ENCODE results near the gene A1BG. TPM values are rescaled to one million over a fixed set of nuclear protein-coding genes. Genes with fewer than 3 reads are reported as not detected.

Gene A1BG, protein sequence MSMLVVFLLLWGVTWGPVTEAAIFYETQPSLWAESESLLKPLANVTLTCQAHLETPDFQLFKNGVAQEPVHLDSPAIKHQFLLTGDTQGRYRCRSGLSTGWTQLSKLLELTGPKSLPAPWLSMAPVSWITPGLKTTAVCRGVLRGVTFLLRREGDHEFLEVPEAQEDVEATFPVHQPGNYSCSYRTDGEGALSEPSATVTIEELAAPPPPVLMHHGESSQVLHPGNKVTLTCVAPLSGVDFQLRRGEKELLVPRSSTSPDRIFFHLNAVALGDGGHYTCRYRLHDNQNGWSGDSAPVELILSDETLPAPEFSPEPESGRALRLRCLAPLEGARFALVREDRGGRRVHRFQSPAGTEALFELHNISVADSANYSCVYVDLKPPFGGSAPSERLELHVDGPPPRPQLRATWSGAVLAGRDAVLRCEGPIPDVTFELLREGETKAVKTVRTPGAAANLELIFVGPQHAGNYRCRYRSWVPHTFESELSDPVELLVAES
- total RNA-seq: 49.7 to 53.8 TPM (median 50.2 TPM) in 3 replicates
- long read RNA-seq, transcript A1BG-203 (2 exons, 2,134 nt): major isoform, 54 of 54 reads
- long read RNA-seq, partial matches to known transcripts: 0 of 54 reads
- long read RNA-seq, other reads (novel, unspliced or antisense): 0 of 54 reads

DNA sequence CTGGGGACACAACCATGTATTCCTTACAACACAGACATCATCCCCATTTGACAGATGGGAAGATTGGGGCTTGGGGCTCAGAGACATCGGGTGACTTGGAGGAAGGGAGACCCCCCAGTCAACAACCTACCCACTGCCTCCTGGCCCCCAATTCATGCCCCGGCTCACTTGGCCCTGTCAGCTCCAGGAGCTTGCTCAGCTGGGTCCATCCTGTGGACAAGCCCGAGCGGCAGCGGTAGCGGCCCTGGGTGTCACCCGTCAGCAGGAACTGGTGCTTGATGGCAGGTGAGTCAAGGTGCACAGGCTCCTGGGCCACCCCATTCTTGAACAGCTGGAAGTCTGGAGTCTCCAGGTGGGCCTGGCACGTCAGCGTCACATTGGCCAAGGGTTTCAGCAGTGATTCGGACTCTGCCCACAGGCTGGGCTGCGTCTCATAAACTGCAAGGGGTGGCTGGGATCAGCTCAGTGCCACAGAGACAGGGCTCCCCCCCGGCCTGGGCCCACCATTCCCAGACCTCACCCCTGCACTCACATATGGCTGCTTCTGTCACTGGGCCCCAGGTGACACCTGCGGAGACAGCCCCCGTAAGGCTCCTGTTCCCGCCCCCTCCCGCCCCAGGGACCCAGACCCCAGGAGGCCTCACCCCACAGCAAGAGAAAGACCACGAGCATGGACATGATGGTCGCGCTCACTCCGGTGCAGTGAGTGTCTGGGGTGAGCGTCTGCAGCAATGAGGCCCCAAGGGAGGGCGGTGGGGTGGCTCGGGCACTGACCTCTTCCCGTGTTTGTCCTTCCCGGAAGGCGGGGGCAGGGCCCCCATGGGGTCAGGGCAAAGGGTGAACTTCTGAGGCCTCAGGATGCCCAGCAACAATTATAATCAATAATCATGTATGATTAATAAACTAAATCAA, at the start of gene A1BG:
A1BG (minus strand) TSS at position 733 of the 912 bp plus-strand sequence; CDS start at position 678, 55 bp downstream.
- peak; percentile 89 for DNase-seq (ENCODE audit: low spot score)
- H3K4me3 Mint-ChIP-seq (ENCODE audit: unreplicated experiment): no peak within 1 kb of the TSS
- H3K36me3 Mint-ChIP-seq (ENCODE audit: low read depth): peaks cover 8% of the 10 kb centered on the region
- H3K27ac Mint-ChIP-seq (ENCODE audit: unreplicated experiment): no peak within 1 kb of the TSS
- H3K4me1 Mint-ChIP-seq (ENCODE audit: low read depth): peaks cover 18% of the 10 kb centered on the region
- TF ChIP-seq, protein P1, sequence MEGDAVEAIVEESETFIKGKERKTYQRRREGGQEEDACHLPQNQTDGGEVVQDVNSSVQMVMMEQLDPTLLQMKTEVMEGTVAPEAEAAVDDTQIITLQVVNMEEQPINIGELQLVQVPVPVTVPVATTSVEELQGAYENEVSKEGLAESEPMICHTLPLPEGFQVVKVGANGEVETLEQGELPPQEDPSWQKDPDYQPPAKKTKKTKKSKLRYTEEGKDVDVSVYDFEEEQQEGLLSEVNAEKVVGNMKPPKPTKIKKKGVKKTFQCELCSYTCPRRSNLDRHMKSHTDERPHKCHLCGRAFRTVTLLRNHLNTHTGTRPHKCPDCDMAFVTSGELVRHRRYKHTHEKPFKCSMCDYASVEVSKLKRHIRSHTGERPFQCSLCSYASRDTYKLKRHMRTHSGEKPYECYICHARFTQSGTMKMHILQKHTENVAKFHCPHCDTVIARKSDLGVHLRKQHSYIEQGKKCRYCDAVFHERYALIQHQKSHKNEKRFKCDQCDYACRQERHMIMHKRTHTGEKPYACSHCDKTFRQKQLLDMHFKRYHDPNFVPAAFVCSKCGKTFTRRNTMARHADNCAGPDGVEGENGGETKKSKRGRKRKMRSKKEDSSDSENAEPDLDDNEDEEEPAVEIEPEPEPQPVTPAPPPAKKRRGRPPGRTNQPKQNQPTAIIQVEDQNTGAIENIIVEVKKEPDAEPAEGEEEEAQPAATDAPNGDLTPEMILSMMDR (IDR thresholded peaks at IDR 0.05): no peak
- H3K9me3 Mint-ChIP-seq (ENCODE audit: low read depth): no peaks in the 10 kb centered on the region
- no peaks in the 10 kb centered on the region for H3K27me3 Mint-ChIP-seq (ENCODE audit: low read depth)

DNA sequence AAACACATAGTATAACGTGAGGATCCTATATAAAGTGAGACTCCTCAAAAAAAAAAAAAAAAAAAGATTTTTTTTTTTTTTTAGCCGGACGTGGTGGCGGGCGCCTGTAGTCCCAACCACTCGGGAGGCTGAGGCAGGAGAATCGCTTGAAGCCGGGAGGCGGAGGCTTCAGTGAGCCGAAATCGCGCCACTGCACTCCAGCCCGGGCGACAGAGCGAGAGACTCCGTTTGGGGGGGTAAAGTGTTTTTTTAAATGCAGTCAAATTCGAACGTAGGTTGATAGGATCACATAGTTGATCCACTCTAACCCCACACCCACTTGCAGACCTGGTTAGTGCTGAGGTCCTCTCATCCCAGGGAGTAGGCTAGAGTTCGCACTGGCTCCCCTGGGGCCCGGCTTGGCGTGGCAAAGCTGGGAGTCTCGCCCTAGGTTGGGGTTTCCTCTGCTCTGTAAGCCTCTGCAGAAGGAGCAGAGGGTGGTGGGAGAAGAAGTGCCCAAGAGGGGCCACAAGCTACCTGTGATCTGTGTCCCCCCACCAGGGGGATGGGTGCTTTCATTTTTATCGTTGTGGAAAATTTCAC, 48.6 kb upstream of the A1BG start:
- H3K4me1 Mint-ChIP-seq (ENCODE audit: low read depth): peaks cover 22% of the 10 kb centered on the region
- no peak for DNase-seq (ENCODE audit: low spot score)
- H3K4me3 Mint-ChIP-seq (ENCODE audit: unreplicated experiment): peak overlapping the region; percentile 78
- peak overlapping the region; percentile 90 for H3K27ac Mint-ChIP-seq (ENCODE audit: unreplicated experiment)
- H3K36me3 Mint-ChIP-seq (ENCODE audit: low read depth): no peaks in the 10 kb centered on the region
- no peaks in the 10 kb centered on the region for H3K9me3 Mint-ChIP-seq (ENCODE audit: low read depth)
- TF ChIP-seq, protein P1 (IDR thresholded peaks at IDR 0.05): no peak
- no peaks in the 10 kb centered on the region for H3K27me3 Mint-ChIP-seq (ENCODE audit: low read depth)

DNA sequence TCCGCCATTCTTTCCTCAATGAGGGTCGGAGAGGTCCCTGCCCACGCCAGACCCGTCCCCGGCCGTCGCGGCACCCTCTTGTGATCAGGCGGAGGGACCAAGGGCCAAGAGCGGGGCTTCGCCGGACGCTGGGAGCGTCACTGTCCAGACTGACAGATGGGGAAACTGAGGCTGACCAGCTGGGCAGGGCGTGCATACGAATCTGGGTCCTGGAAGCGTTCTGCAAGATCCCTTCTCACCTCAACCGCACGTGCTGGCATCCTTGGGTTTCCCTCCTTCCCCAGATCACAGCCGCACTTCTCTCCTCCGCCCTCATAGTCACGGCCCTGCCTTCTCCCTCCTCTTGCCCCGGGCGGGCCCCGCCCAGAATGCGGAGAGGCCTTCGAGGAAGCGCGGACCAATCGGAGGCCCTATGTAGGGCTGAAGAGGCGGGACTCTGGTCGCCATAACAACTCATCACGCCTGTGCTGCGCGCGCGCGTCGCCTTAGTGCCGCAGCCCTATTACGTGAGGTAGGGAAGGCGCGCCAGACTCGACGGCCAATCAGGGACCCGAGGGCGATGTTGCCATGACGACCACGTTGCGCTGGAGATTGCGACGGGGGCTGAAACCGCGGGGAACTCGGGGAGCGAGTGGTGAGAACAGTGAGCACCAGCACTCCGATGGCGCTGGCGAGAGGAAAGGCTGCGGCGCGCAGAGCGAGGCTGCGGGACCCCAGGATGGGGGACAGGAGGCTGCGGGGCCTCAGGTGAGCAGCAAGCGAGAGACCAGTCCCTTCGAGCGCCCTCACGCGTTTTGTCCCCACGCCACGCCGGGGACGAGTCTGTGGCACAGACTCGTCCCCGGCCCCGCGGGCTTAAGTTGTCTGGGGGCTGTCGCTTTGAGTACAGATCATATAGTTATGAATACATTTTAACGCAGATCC, 47.9 kb upstream of the A1BG start:
- Mint-ChIP-seq H3K36me3 (ENCODE audit: low read depth) (no peaks in the 10 kb centered on the region), H3K27me3 (ENCODE audit: low read depth) (no peaks in the 10 kb centered on the region), H3K9me3 (ENCODE audit: low read depth) (no peaks in the 10 kb centered on the region), H3K4me3 (ENCODE audit: unreplicated experiment) (peak overlapping the region; percentile 78), H3K27ac (ENCODE audit: unreplicated experiment) (peak overlapping the region; percentile 90), H3K4me1 (ENCODE audit: low read depth) (peaks cover 18% of the 10 kb centered on the region)
- peak; percentile 99 for DNase-seq (ENCODE audit: low spot score)
- TF ChIP-seq, protein P1 (IDR thresholded peaks at IDR 0.05): peak; percentile 50

DNA sequence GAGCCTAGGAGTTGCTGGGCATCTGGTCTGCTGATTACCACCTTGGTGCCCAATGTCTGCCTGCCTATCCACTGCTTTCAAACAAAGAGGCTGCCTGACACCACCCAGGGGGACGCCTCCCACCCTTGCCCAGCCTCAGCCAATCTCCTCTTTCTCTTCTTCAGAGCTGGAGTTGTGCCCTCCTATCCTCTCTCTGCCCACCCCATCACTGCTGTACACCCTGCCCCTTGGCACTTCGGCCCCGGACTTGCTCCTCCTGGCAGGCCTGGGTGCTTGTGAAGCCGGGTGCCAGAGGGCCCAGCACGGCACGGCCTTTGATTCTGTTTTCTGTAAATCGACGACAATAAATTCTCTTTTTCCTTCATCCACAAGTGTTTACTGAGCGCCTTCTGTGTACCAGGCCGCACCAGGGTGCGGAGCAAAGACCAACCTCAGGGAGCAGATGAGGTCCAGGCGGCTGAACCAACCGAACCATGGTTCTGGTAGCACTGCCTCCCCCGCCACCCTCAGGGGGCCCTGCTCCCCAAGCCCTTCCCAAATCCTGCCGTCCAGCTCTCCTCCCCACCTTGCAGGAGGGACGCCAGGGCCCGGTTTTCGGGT, 47.1 kb upstream of the A1BG start:
- peak; percentile 82 for DNase-seq (ENCODE audit: low spot score)
- Mint-ChIP-seq H3K27me3 (ENCODE audit: low read depth) (no peaks in the 10 kb centered on the region), H3K4me1 (ENCODE audit: low read depth) (peaks cover 18% of the 10 kb centered on the region), H3K27ac (ENCODE audit: unreplicated experiment) (peak overlapping the region; percentile 57), H3K4me3 (ENCODE audit: unreplicated experiment) (peak overlapping the region; percentile 78), H3K9me3 (ENCODE audit: low read depth) (no peaks in the 10 kb centered on the region), H3K36me3 (ENCODE audit: low read depth) (no peaks in the 10 kb centered on the region)
- TF ChIP-seq, protein P1 (IDR thresholded peaks at IDR 0.05): no peak

Data from chondrocyte (in vitro differentiated cells).